Measurements from ENCODE around the gene SARM1. TPM values are rescaled to one million over a fixed set of nuclear protein-coding genes. Genes with fewer than 3 reads are reported as not detected.
A peak's percentile ranks its signal among the peaks of the same experiment; 100 is the strongest.

The SARM1 gene
- total and polyA plus RNA-seq, 2 of the 13 experiments (the other 11 are each of a cell fraction or from before 2014, with no cell fraction given): 0.73 to 0.86 TPM

GRCh38 chr17:28335201-28335958 lies 36.1 kb upstream of the SARM1 start, which contains the start of the genes IFT20 and TNFAIP1 (continued):
- TF ChIP-seq, protein P1, sequence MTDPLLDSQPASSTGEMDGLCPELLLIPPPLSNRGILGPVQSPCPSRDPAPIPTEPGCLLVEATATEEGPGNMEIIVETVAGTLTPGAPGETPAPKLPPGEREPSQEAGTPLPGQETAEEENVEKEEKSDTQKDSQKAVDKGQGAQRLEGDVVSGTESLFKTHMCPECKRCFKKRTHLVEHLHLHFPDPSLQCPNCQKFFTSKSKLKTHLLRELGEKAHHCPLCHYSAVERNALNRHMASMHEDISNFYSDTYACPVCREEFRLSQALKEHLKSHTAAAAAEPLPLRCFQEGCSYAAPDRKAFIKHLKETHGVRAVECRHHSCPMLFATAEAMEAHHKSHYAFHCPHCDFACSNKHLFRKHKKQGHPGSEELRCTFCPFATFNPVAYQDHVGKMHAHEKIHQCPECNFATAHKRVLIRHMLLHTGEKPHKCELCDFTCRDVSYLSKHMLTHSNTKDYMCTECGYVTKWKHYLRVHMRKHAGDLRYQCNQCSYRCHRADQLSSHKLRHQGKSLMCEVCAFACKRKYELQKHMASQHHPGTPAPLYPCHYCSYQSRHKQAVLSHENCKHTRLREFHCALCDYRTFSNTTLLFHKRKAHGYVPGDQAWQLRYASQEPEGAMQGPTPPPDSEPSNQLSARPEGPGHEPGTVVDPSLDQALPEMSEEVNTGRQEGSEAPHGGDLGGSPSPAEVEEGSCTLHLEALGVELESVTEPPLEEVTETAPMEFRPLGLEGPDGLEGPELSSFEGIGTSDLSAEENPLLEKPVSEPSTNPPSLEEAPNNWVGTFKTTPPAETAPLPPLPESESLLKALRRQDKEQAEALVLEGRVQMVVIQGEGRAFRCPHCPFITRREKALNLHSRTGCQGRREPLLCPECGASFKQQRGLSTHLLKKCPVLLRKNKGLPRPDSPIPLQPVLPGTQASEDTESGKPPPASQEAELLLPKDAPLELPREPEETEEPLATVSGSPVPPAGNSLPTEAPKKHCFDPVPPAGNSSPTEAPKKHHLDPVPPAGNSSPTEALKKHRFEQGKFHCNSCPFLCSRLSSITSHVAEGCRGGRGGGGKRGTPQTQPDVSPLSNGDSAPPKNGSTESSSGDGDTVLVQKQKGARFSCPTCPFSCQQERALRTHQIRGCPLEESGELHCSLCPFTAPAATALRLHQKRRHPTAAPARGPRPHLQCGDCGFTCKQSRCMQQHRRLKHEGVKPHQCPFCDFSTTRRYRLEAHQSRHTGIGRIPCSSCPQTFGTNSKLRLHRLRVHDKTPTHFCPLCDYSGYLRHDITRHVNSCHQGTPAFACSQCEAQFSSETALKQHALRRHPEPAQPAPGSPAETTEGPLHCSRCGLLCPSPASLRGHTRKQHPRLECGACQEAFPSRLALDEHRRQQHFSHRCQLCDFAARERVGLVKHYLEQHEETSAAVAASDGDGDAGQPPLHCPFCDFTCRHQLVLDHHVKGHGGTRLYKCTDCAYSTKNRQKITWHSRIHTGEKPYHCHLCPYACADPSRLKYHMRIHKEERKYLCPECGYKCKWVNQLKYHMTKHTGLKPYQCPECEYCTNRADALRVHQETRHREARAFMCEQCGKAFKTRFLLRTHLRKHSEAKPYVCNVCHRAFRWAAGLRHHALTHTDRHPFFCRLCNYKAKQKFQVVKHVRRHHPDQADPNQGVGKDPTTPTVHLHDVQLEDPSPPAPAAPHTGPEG (CRISPR knock-in tag; IDR thresholded peaks at IDR 0.05): peak; percentile 36; the same call in 1 of the 2 replicates
- peak; percentile 18; the same call in 1 of the 2 replicates for TF ChIP-seq ZNF292 (CRISPR knock-in tag; IDR thresholded peaks at IDR 0.05; ENCODE audit: borderline replicate concordance, low read depth)
- TF ChIP-seq ZNF788 (CRISPR knock-in tag; IDR thresholded peaks at IDR 0.05; ENCODE audit: borderline replicate concordance): peak; percentile 75; the same call in 1 of the 2 replicates
- TF ChIP-seq ZSCAN31 (CRISPR knock-in tag; IDR thresholded peaks at IDR 0.05; ENCODE audit: low read depth): peak; percentile 14; the same call in 1 of the 2 replicates
- TF ChIP-seq, protein P2, sequence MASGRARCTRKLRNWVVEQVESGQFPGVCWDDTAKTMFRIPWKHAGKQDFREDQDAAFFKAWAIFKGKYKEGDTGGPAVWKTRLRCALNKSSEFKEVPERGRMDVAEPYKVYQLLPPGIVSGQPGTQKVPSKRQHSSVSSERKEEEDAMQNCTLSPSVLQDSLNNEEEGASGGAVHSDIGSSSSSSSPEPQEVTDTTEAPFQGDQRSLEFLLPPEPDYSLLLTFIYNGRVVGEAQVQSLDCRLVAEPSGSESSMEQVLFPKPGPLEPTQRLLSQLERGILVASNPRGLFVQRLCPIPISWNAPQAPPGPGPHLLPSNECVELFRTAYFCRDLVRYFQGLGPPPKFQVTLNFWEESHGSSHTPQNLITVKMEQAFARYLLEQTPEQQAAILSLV (CRISPR knock-in tag; IDR thresholded peaks at IDR 0.05; ENCODE audit: borderline replicate concordance): peak; percentile 25; the same call in 1 of the 2 replicates
- TF ChIP-seq ZSCAN22 (CRISPR knock-in tag; IDR thresholded peaks at IDR 0.05): no peak
- TF ChIP-seq, protein P3, sequence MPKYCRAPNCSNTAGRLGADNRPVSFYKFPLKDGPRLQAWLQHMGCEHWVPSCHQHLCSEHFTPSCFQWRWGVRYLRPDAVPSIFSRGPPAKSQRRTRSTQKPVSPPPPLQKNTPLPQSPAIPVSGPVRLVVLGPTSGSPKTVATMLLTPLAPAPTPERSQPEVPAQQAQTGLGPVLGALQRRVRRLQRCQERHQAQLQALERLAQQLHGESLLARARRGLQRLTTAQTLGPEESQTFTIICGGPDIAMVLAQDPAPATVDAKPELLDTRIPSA (CRISPR knock-in tag; IDR thresholded peaks at IDR 0.05; ENCODE audit: borderline replicate concordance): peak; percentile 53; the same call in 1 of the 2 replicates
- no peak for TF ChIP-seq ZNF496 (CRISPR knock-in tag; IDR thresholded peaks at IDR 0.05; ENCODE audit: insufficient replicate concordance)
- TF ChIP-seq EZH2 (conservative IDR thresholded peaks at IDR 0.05; ENCODE audit: low read depth, low read length): no peak
- peak; percentile 86 for TF ChIP-seq SPEN (CRISPR knock-in tag; IDR thresholded peaks at IDR 0.05; ENCODE audit: low read depth)
- TF ChIP-seq, protein P4, sequence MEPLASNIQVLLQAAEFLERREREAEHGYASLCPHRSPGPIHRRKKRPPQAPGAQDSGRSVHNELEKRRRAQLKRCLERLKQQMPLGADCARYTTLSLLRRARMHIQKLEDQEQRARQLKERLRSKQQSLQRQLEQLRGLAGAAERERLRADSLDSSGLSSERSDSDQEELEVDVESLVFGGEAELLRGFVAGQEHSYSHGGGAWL (CRISPR knock-in tag; IDR thresholded peaks at IDR 0.05): peak; percentile 34; the same call in 1 of the 2 replicates
- TF ChIP-seq ZNF619 (CRISPR knock-in tag; IDR thresholded peaks at IDR 0.05): 0 out of 2 replicates have a peak, but pooled peaks have one; percentile 39
- no peak for TF ChIP-seq PRDM4 (CRISPR knock-in tag; IDR thresholded peaks at IDR 0.05; ENCODE audit: borderline replicate concordance)
- 0 out of 2 replicates have a peak, but pooled peaks have one; percentile 12 for TF ChIP-seq ZNF737 (CRISPR knock-in tag; IDR thresholded peaks at IDR 0.05; ENCODE audit: borderline replicate concordance)
- TF ChIP-seq CAMTA2 (CRISPR knock-in tag; IDR thresholded peaks at IDR 0.05; ENCODE audit: borderline replicate concordance): 0 out of 2 replicates have a peak, but pooled peaks have one; percentile 44
- no peak for TF ChIP-seq U2AF2 (IDR thresholded peaks at IDR 0.05; ENCODE audit: low read depth, low read length)
- no peak for TF ChIP-seq ZNF572 (CRISPR knock-in tag; IDR thresholded peaks at IDR 0.05)
